Trophoblast cell (in vitro differentiated cells and primary cell): ENCODE results near the gene TRIM50.

Source experiments
- DNase-seq, 2 donors: peaks; one replicate each; pipeline ENCODE4 v3.0.0-alpha.2; 2016
- H2AFZ ChIP-seq: 2 replicates; pipeline ENCODE4 v1.6.1; 2013; ENCODE audit warnings: low read length, moderate library complexity, mild to moderate bottlenecking; ENCODE audit not compliant: insufficient read depth, poor library complexity
- H2AK5ac ChIP-seq: 2 replicates; pipeline ENCODE4 v1.6.1; 2013; ENCODE audit warnings: mild to moderate bottlenecking, low read length
- H2BK120ac ChIP-seq: 2 replicates; pipeline ENCODE4 v1.6.1; 2013; ENCODE audit warnings: low read length, mild to moderate bottlenecking, moderate library complexity; ENCODE audit not compliant: insufficient read depth, poor library complexity
- H2BK12ac ChIP-seq: 2 replicates; pipeline ENCODE4 v1.6.1; 2013; ENCODE audit warnings: mild to moderate bottlenecking, low read length, moderate library complexity
- H2BK5ac ChIP-seq: 2 replicates; pipeline ENCODE4 v1.6.1; 2013; ENCODE audit warnings: low read length, low read depth, moderate library complexity, mild to moderate bottlenecking; ENCODE audit not compliant: poor library complexity
- H3K14ac ChIP-seq: 2 replicates; pipeline ENCODE4 v1.6.1; 2013; ENCODE audit warnings: mild to moderate bottlenecking, low read length
- H3K18ac ChIP-seq: 2 replicates; pipeline ENCODE4 v1.6.1; 2013; ENCODE audit warnings: mild to moderate bottlenecking, low read length
- H3K23ac ChIP-seq: 2 replicates; pipeline ENCODE4 v1.6.1; 2013; ENCODE audit warnings: low read length
- H3K27ac ChIP-seq: 2 replicates; pipeline ENCODE4 v1.5.1; 2013; ENCODE audit warnings: low read depth, mild to moderate bottlenecking, inconsistent platforms, low read length, moderate library complexity
- H3K27me3 ChIP-seq: 2 replicates; pipeline ENCODE4 v1.6.1; 2013; ENCODE audit warnings: inconsistent platforms, mild to moderate bottlenecking, low read length, moderate library complexity; ENCODE audit not compliant: insufficient read depth
- H3K36me3 ChIP-seq, 2 experiments: 1 replicate in 1 of 2; 2 replicates in 1 of 2; pipeline ENCODE4 v1.6.1; 2013; ENCODE audit warnings: low read length in 2 of 2, mild to moderate bottlenecking in 2 of 2, moderate library complexity in 1 of 2; ENCODE audit not compliant: insufficient read depth in 2 of 2, control insufficient read depth in 1 of 2
- H3K4ac ChIP-seq: 2 replicates; pipeline ENCODE4 v1.6.1; 2013; ENCODE audit warnings: low read depth, mild to moderate bottlenecking, low read length, moderate library complexity
- H3K4me1 ChIP-seq, 2 experiments: 1 replicate in 1 of 2; 2 replicates in 1 of 2; pipeline ENCODE4 v1.6.1; 2013; ENCODE audit warnings: low read length in 2 of 2, mild to moderate bottlenecking in 2 of 2, moderate library complexity in 1 of 2; ENCODE audit not compliant: insufficient read depth in 2 of 2, control insufficient read depth in 1 of 2
- H3K4me2 ChIP-seq: 2 replicates; pipeline ENCODE4 v1.6.1; 2013; ENCODE audit warnings: inconsistent platforms, mild to moderate bottlenecking, low read length, moderate library complexity
- H3K4me3 ChIP-seq: 2 replicates; pipeline ENCODE4 v1.5.1; 2013; ENCODE audit warnings: mild to moderate bottlenecking, low read depth, low read length, inconsistent platforms
- H3K79me1 ChIP-seq: one replicate; pipeline ENCODE4 v1.6.1; 2013; ENCODE audit warnings: low read length
- H3K79me2 ChIP-seq: 2 replicates; pipeline ENCODE4 v1.6.1; 2013; ENCODE audit warnings: low read length, mild to moderate bottlenecking; ENCODE audit not compliant: control insufficient read depth, insufficient read depth, poor library complexity
- H3K9ac ChIP-seq: 2 replicates; pipeline ENCODE4 v1.6.1; 2013; ENCODE audit warnings: mild to moderate bottlenecking, low read length
- H3K9me3 ChIP-seq: 2 replicates; pipeline ENCODE4 v1.6.1; 2013; ENCODE audit warnings: low read depth, mild to moderate bottlenecking, control low read depth, inconsistent platforms, low read length; ENCODE audit not compliant: insufficient read depth
- H4K12ac ChIP-seq: 2 replicates; pipeline ENCODE4 v1.6.1; 2013; ENCODE audit warnings: low read depth, mild to moderate bottlenecking, low read length, moderate library complexity
- H4K8ac ChIP-seq: 2 replicates; pipeline ENCODE4 v1.6.1; 2013; ENCODE audit warnings: low read depth, mild to moderate bottlenecking, low read length, moderate library complexity
- H4K91ac ChIP-seq: one replicate; pipeline ENCODE4 v1.6.1; 2013; ENCODE audit warnings: low read depth, mild to moderate bottlenecking, low read length, moderate library complexity
- WGBS: extraction: QIAGEN DNeasy Blood & Tissue Kit; methylation state at CpG from one replicate; pipeline ENCODE4 v1.1.7; 2013; ENCODE audit warnings: missing lambda C conversion rate; ENCODE audit not compliant: insufficient read length, insufficient coverage; ENCODE audit errors: extremely low coverage; 5-methylcytosine and 5-hydroxymethylcytosine counted together

TRIM50 gene

GRCh38 chr7:73354196-73354595 is 26.3 kb upstream of the TRIM50 start:
- Histone ChIP-seq H3K27me3 (no peaks in the 10 kb centered on the region), H2AK5ac (no peak overlapping the region), H4K8ac (no peak overlapping the region), H3K36me3 (no peaks in the 10 kb centered on the region), H4K91ac (no peak overlapping the region), H3K79me1 (no peaks in the 10 kb centered on the region), H3K9ac (no peak overlapping the region), H3K27ac (no peak overlapping the region), H3K23ac (no peak overlapping the region), H3K4me2 (no peak overlapping the region), H2BK120ac (no peak overlapping the region), H3K14ac (no peak overlapping the region), H3K4me3 (no peak overlapping the region), H3K4me1 (no peaks in the 10 kb centered on the region), H2AFZ (no peak overlapping the region), H2BK12ac (no peak overlapping the region), H3K18ac (no peak overlapping the region), H3K79me2 (no peaks in the 10 kb centered on the region), H3K9me3 (peaks cover 2% of the 10 kb centered on the region), H2BK5ac (no peak overlapping the region), H4K12ac (no peak overlapping the region), H3K4ac (no peak overlapping the region)
- WGBS, result no CpG with 5 or more reads among the region's 9 CpGs
- DNase-seq, result no peak

GRCh38 chr7:73353243-73353642 is 25.4 kb upstream of the TRIM50 start:
- Histone ChIP-seq H3K23ac (no peak overlapping the region), H2AK5ac (no peak overlapping the region), H3K4ac (no peak overlapping the region), H3K27me3 (no peaks in the 10 kb centered on the region), H3K36me3 (no peaks in the 10 kb centered on the region), H2BK120ac (no peak overlapping the region), H3K9ac (no peak overlapping the region), H3K18ac (no peak overlapping the region), H3K4me1 (no peaks in the 10 kb centered on the region), H3K27ac (no peak overlapping the region), H2BK5ac (no peak overlapping the region), H4K8ac (no peak overlapping the region), H2AFZ (no peak overlapping the region), H3K4me2 (no peak overlapping the region), H3K14ac (no peak overlapping the region), H4K91ac (no peak overlapping the region), H4K12ac (no peak overlapping the region), H3K9me3 (peaks cover 2% of the 10 kb centered on the region), H3K4me3 (no peak overlapping the region), H3K79me2 (no peaks in the 10 kb centered on the region), H3K79me1 (no peaks in the 10 kb centered on the region), H2BK12ac (no peak overlapping the region)
- WGBS, result no CpG with 5 or more reads among the region's 6 CpGs
- DNase-seq, result no peak

GRCh38 chr7:73352784-73353183 is 24.9 kb upstream of the TRIM50 start:
- H3K79me2 ChIP-seq, result no peaks in the 10 kb centered on the region
- no peak overlapping the region for H2BK120ac ChIP-seq
- no peaks in the 10 kb centered on the region for H3K4me1 ChIP-seq
- no peak overlapping the region for H3K4me3 ChIP-seq
- no peak overlapping the region for H2AFZ ChIP-seq
- H2BK5ac ChIP-seq, result no peak overlapping the region
- H2BK12ac ChIP-seq, result no peak overlapping the region
- no peak for DNase-seq
- H3K9me3 ChIP-seq, result peaks cover 2% of the 10 kb centered on the region
- no peak overlapping the region for H3K4ac ChIP-seq
- H3K4me2 ChIP-seq, result no peak overlapping the region
- H3K79me1 ChIP-seq, result no peaks in the 10 kb centered on the region
- H2AK5ac ChIP-seq, result no peak overlapping the region
- no peak overlapping the region for H4K12ac ChIP-seq
- no peaks in the 10 kb centered on the region for H3K36me3 ChIP-seq
- no peaks in the 10 kb centered on the region for H3K27me3 ChIP-seq
- no peak overlapping the region for H3K18ac ChIP-seq
- no peak overlapping the region for H3K27ac ChIP-seq
- no peak overlapping the region for H3K14ac ChIP-seq
- no peak overlapping the region for H3K23ac ChIP-seq
- no peak overlapping the region for H4K8ac ChIP-seq
- no peak overlapping the region for H4K91ac ChIP-seq
- H3K9ac ChIP-seq, result no peak overlapping the region
- WGBS, result no CpG with 5 or more reads among the region's 3 CpGs

- H4K91ac ChIP-seq, result no peak overlapping the region
- H3K4me3 ChIP-seq, result no peak overlapping the region
- no peak overlapping the region for H3K23ac ChIP-seq
- H3K79me1 ChIP-seq, result no peaks in the 10 kb centered on the region
- no peak overlapping the region for H2AFZ ChIP-seq
- no peak overlapping the region for H3K18ac ChIP-seq
- H3K9ac ChIP-seq, result no peak overlapping the region
- H3K36me3 ChIP-seq, result no peaks in the 10 kb centered on the region
- WGBS, result no CpG with 5 or more reads among the region's 6 CpGs
- H2BK5ac ChIP-seq, result no peak overlapping the region
- no peak overlapping the region for H2BK120ac ChIP-seq
- H4K12ac ChIP-seq, result no peak overlapping the region
- no peaks in the 10 kb centered on the region for H3K27me3 ChIP-seq
- no peak for DNase-seq
- peaks cover 2% of the 10 kb centered on the region for H3K9me3 ChIP-seq
- H3K4me1 ChIP-seq, result no peaks in the 10 kb centered on the region
- no peak overlapping the region for H3K14ac ChIP-seq
- no peak overlapping the region for H2BK12ac ChIP-seq
- no peak overlapping the region for H3K4ac ChIP-seq
- H3K79me2 ChIP-seq, result no peaks in the 10 kb centered on the region
- H3K4me2 ChIP-seq, result no peak overlapping the region
- H2AK5ac ChIP-seq, result no peak overlapping the region
- H3K27ac ChIP-seq, result no peak overlapping the region
- H4K8ac ChIP-seq, result no peak overlapping the region
Observed at GRCh38 chr7:73351447-73352167, 23.7 kb upstream of the TRIM50 start.
